ENCODE results near the gene RGMA.
"Not testable (repeated sequence)": the region's sequence is repeated elsewhere in the genome, so short reads cannot be mapped to it uniquely, and the experiment has no call there.

RGMA gene

DNA sequence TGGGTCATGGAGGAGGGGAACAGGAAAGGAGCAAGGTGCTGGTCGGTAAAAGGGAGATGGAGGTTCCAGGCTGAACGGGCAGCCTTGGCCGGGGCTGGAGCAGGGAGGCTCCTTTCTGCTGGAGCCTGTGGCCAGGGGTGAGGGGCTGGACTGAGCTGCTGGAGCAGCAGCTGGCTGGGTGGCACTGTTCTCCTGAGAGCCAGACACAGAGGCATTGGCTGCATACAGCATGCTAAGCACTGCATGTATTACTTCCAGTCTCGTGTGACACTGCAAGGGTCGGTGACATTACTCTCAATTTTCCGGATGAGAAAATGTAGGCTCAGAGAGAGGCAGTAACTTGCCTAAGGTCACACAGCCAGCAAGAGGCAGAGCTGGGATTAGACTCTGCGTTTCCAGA is 42.3 kb downstream of the RGMA start:
- no peak for DNase-seq

DNA sequence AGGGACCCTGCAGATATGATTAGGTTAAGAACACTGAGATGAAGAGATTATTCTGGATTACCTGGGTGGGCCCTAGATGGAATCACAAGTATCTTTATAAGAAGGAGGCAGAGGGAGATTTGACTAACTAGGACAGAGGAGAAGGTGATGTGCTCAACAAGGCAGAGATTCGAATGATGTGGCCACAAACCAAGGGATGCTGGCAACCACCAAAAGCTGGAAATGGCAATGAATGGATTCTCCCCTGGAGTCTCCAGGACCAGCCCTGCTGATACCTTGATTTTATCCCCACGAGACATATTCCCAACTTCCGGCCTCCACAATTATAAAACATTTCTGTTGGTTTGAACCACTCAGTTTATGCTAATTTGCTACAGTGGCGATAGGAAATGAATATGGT is 42.9 kb downstream of the RGMA start:
- DNase-seq, result no peak

DNA sequence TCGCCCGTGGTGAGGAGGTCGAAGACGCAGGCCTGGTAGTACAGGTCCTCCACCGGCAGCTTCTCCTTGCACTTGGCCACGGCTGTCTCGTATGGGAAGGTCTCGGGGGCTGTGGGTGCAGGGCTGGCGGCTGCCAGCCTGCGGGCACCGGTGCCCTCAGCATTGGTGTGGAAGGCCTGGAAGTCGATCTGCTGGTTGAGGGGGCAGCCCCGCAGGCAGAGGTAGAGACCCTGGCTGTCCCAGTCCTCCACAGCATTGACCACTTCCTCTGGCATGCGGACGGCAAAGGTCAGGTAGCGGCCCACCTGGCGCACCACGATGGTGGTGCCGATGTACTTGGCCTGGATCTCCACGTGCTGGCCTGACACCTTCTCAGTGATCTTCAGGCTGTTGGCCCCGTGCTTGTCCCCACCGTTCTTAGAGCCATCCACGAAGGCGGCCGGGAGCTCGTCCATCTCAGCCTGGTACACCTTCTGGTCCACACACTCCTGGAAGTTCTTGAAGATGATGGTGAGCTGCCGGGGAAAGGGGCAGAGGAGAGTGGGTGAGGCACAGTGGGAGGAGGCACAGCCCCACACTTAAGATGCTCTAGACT is 43.7 kb downstream of the RGMA start:
- no peak for DNase-seq

DNA sequence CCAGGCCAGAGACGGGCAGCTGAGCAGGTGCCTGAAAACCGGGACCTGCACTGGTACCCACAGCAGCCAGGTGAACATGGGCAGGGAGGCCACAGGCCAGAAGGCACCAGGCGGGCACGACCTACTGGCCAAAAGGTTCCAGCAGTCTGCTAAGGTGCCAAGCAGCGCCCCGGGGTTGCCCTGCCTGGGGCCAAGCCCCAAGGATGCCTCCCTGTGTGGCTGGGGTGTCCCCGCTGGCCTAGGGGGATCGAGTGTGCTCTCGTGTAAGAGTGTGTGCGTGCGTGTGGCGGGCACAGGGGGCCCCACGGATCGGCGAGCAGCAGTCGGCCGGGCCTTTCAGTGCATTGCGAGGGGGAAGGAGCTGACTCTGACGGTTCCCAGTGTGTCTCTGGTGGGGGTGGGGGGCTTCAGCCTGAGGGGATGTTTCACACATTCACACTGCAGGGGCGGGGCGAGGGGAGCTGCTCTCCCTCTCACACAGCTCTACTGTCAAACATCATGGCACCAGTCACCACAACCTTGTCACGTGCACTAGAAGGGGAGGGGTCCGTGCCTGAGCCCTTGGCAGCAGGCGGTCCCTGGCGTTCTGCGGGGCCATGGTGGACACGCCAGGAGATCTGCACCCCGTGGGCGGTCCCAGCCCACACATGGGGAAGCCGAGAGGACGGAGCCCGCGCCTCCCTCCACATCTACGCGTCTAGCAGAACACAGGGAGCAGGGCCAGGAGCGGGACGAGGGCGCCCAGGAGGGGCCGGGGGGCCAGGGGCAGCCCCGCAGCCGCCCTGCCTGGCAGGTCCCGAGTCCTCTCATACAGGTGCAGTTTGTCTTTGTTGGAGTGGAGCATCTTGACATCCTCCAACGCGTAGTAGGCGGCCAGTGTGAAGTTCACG is 44.5 kb downstream of the RGMA start:
- DNase-seq, result no peak

DNA sequence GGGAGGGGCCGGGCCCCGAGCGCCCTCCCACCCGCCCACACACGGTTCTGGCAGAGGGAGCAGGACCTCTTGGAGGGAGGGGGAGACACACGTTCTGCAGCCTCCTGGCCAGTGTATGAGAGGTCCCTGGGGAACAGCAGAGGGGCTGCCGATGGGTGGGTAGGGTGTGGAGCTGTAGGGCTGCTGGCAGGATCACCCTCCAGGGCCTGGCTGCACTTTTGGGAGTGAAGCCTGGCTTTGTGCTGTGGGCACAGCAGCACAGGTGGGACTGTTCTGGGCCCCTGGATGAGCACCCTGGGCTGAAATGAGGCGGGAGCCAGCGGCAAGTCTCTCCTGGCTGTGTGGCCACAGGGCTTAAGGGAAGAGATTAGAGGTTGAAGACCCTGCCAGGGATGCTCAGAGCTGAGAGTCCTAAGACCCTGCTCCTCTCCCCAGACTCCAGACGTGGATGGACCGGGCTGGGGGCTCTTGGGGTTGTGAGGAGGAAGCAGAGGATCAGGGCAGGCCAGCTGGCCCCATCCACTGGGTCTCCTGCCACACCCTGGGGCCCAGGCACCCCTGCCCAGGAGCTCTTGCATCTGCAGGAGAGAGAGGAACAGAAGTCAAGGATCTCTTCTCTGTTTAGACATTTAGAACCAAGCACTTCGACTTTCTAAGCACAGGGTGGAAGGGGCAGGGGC is 45.2 kb downstream of the RGMA start:
- DNase-seq, result peak in 1 of 2 experiments; percentile 9

DNA sequence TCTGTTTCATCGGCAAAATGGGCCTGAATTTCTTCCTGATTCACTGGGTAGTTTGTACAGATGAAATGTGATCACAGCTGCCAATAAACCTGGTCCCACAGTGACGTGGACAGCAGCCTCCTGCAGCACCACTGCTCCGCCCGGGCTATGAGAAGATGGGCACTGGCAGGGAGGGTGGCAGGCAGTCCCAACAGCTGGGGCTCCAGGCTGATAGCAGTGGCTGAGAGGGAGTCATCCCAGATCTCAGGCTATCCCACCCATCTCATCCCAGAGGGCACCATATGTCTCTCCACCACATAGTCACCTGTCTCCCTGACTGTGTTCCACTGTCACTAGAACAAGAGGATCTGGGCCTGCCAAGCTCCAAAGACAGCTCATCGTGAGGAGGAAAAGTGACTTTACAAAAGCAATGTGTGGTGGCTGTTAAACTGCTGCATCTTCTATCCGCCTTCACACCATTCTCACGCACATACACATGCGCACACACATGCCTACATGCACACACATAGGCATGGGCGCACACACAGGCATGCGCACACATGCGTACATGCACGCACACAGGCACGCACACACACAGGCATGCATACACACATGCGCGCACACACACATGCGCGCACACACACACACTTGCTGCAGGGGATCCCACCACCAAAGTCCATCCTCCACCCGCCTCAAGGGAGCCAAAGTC is 46.2 kb downstream of the RGMA start:
- DNase-seq, result no peak

DNA sequence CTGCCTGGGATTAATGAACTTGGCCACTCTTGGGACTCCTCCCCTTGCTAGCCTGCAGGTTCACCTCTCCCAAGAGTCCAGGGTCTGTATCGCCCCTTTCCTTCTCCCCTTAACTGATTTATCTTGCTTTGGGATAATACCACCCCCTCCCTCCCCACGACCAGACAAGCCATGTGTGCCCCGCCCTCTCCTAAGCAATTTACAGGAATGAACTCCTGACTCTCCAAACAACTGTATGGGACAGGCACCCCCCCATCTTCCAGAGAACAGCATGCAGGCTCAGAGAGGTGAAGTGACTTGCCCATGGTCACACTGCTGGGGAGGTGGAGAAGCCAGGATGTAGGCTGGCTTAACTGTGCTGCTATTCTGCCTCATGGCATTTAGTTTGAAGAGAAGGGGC is 46.8 kb downstream of the RGMA start:
- DNase-seq, result no peak

DNA sequence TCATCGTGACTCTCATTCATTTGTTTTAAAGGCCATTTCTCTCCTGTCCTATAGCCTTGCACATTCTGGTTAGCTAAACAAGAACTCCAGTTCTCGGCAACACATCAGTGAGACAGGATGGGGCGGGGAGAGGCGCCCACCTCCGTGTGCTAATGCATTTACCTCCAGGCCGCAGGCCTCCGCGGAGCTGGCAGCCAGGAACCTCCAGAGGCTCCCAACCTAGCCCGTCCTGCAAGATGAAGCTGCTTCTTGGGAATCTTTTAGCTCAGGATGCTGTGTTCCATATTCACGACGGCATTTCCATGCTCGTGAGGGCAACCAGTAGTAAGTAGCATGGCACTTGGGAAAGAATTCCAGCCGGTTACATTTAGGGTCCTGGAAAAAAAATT is 47.9 kb downstream of the RGMA start:
- DNase-seq, result no peak

DNA sequence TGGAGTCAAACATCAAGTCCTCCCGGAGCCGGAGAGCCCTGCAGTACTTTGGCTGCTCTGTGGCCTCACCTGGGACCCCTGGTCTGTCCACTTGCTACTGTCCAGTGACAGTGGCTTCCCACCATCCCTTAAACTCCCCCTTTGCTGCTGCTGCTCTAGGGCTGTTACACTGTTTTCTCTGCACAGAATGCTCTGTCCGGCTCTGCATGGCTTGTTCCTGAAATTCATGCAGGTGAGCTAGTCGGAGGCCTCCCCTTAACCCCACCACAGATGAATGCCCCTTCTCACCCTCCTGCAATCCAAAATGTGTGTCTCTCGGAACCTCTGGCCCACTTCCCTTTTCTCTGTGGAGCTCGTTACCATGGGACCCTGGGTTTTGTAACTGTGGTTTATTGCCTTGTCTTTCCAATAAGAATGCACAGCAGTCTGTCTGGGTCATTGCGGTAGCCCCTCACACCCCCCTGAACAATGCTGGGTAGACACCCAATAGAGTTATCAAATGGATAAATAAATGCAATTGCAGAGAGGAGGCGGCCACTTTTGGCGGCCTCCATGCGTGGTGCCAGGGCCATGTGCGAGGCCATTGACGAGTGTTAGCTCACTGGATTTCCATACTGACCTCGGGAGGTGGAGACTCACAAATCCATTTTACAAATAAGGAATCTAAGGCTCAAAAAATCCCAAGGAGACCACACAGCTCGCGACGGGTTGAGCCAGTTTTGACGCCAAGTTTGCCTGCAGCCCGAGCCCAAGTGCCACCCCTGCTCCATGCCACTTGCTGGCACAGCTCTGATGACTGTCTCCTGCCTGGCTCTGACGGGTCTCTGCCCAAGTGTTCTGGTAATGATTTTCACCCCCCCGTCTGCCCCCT is 48.5 kb downstream of the RGMA start:
- no peak for DNase-seq

DNA sequence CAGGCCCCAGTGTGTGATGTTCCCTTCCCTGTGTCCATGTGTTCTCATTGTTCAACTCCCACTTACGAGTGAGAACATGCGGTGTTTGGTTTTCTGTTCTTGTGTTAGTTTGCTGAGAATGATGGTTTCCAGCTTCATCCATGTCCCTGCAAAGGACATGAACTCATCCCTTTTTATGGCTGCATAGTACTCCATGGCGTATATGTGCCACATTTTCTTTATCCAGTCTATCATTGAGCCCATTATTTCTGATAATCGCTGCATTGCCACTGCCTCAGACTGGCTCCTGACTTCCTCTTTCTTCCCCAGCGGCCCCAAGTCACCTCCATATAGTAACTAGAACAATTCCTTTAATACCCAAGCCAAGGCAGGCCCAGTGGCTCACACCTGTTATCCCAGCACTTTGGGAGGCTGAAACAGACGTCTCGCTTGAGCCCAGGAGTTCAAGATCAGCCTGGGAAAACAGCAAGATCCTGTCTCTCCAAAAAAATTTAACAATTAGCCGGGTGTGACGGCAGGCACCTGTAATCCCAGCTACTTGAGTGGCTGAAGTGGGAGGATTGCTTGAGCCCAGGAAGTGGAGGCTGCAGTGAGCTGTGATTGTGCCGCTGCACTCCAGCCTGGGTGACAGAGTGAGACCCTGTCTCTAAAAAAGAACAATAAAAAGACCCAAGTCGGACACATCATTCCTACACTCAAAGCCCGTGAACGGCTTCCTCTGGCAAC is 49.3 kb downstream of the RGMA start:
- DNase-seq, result not testable (repeated sequence)

DNA sequence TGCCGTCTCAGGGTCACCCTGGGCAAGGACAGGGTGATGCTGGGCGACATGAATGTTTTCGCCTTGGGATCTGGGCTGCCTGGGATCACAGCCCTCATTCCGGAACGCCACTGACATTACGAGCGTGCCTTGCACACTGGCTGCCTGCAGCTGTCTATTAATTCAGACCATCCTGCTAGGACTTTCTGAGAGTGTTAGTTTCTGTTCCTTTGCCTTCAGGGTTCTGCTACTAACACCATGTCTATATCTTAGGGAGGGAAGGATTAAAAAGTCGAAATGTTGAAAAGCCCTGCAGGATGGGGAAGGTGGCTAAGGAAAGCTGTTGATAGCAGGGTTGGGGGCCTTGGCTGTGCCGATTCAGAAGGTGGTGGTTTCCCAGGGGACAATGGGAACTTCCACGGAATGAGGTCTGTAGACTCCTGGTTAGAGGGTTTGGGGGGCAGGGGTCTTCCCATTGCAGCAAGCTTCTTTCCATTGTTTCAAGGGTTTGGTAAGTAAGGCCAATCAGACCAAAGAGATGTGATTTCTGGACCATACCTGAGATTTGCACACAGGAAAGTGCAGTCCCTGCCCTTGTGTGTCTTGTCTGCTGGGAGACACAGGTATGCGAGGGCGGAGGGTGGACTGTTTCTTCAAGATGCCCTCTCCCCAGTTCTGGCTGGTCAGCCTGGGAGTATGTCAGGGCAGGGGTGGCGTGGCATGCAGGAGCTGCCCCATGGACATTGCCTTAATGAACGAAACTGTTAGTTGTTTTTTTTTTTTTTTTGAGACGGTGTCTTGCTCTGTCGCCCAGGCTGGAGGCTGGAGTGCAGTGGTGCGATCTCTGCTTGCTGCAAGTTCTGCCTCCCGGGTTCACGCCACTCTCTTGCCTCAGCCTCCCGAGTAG is 50.9 kb downstream of the RGMA start:
- no peak for DNase-seq

DNA sequence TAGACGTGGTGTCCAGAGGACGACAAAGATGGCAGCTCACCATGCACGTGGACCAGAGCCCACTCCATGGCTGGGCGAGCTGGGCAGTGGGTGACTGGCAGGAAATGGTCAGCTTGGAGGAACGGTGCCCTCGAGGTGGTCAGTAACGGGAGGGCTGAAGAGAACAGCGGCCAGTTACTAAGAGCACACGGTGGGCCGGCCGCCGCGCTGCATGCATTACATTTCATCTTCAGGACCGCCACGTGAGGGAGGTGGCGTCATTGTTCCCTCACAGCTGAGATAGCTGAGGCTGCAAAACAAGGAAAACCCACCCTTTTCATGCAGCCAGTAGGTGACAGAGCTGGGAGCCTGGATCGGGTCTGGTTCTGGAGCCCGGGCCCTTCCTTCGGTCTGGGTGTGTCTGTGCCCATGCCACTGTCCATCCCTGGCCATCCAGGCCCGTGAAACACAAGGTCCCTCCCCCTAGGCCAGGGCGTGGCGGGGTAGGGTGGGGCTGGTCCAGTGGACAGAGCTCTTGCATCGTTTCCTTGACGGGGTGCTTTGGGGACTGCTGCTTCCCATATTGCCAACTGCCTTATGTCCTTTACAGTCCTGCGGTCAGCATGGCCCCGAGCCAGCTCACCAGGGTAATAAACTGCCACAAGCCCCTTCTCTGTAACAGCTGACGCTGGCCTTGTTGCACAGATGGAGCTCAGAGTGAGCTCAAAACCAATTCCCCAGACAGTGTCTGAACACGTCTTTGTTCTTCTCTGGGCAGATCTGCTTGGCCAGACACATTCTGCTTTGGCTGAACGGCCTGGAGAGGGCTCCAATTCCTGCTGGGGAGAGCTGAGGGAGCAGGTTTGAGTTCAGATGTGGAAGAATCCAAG is 51.8 kb downstream of the RGMA start:
- peak in 1 of 2 experiments; percentile 73 for DNase-seq

DNA sequence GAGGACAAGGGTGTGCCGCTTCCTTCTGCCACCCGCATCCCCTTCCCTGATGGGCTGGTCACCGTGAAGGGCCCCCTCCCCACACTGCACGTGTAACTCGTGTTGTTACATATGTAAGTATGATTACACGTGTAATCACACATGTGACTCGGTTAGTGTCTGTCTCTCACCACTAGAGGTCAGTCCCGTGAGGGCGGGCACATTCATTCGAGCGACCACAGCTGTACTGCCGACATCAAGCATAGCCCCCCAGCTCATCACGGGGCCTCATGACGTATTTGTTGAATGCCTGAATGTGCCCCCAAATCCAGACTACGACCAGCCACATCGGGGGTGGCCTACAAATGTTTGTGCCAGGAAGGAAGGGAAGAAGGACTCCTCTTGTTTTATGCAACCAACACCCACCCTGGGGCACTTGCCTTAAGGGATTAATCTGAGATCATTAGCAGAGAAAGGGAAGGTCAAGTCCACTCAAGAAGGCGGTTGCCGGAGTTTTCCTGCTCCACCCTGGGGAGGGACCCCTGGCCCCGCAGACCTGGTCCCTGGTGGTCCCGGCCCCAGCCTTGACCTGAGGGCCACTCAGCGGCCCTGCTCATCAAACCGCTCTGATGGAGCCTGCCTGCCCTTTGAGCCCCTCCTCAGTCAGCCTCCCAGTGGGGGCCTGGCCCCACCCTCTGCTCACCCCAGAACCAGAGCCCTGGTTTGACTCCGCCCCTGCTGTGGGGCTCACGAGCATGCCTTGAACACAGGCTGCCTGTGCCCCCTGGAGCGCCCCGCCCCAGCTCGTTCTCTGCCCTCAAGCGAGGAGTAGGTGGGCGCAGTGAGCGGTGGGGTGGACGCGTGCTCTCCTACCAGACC is 52.8 kb downstream of the RGMA start:
- peak; percentile 19 to 77 for DNase-seq

DNA sequence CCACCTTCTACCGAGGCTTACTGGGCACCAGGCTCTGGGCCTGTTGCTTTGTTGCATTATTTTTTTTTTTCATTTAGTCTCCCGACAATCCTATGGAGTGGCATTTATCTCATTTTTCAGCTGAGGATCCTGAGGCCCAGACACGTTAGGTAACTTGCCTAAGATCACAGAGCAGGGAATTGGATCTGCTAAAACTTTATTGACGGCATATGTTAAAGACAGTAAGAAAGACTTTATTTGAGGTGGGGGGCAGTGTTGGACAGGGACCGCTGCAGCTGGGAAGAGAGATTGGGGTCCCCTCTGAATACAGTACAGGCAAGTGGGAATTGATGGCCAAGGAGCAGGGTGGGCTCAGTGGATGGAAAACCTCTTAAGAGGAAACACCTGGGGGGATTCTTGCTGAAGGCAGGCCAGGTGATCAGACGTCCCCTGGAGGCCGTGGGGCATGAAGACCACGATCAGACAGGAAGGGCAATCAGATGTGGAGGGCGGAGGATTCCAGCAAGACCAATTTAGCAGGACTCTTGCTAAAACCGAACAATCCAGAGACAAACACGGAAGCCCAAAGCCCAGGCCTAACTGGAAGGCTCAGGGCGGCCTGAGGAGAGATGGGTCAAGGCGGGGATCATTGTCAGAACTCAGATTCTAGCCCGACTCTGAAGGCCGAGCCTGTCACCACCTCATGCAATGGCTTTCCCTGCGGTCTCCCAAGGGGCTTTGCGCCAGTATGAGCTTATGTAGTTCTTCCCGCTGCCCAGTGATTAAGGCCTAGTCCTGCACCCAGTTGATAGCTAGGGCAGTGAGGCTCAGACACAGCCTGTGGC is 53.7 kb downstream of the RGMA start:
- DNase-seq, result no peak

DNA sequence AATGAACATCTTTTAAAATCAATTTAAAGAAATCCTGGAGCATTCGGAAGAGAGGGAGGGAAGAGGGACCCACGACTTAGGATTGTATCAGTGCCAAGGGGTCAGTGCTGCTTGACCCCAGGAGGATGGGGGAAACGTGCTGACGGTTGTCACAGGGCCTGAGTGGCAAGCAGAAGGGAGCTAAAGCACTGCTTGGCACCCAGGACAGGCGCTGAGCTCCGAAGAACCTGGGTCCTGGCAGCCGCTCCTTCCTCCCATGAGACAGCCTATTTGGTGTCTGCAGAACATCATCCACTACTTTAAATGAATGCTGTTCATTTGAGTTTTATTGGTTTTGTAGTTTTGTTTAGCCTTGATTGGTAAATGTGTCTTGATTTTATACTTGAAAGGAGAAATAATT is 54.5 kb downstream of the RGMA start:
- DNase-seq, result no peak

DNA sequence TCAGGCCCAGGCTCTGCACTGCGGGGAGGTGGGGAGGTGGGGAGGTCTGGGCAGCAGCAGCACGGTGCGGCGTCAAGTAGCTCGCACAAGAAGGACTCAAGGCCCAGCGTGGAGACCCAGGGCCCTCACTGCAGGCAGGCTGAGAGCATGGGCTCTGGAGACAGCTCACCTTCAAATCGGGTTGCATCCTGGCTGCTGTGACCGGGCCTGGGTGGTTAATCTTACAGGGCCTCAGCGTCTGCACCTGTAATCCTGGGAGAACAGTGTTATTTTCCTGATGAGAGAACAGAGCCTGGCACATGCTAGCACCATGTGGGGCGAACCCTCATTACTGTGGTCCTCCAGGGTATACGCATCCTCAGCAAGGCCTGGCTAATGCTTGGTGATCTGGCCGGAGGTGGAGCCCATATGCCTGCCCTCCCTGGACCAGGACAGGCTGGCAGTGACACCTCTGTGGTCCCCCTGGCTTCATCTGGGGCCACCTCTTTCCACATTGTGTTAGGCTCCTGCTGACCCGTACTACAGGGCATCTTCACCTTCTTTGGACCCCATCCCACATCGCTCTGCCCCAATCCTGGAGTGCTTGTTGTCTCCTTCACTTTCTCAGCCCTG is 55.5 kb downstream of the RGMA start:
- DNase-seq, result no peak

Data from NCI-H526 (cell line).